CD4-positive, alpha-beta T cell treated with Interleukin-10 for 1 hour (primary cell): Measurements from ENCODE around the gene CASK.

Experiments used
- DNase-seq: peaks from one replicate; pipeline ENCODE4 v3.0.0-alpha.2; 2020

Gene CASK

DNA sequence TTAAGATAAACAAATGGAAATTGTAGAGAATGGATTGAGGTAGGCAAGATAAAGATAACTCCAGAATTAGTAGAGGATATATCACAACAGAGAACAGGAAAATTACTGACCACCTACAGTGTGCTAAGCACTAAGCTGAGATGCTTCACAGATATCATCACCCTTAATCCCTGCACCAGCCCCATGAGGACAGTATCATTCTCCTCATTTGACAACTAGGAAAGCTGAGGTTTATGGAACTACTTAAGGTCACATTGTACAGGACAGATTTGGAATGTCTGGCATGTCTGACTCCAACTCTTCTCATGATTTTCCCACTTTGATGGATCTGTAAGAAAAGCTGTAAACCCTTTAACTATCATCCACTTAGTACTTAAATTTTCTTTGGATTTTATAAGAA, 95.5 kb downstream of the CASK start:
- DNase-seq, result no peak

DNA sequence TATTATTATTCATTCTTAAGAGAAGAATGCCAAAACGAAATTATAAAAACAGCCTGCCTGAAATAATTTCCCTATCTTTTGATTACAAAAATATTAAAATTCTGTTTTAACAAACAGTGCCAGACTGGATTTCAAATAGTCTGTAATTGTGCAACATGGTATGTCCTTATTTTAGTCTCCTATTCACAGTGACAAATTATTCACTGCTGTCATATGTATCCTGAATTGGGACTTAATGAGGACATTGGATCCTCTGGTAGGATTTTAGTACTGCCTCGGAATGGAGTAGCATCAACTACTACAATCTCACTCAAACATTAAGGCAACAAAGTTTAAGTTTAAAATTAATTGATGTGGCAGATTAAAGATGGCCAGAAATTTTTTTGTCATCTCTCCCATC, 97.6 kb downstream of the CASK start:
- DNase-seq, result no peak

DNA sequence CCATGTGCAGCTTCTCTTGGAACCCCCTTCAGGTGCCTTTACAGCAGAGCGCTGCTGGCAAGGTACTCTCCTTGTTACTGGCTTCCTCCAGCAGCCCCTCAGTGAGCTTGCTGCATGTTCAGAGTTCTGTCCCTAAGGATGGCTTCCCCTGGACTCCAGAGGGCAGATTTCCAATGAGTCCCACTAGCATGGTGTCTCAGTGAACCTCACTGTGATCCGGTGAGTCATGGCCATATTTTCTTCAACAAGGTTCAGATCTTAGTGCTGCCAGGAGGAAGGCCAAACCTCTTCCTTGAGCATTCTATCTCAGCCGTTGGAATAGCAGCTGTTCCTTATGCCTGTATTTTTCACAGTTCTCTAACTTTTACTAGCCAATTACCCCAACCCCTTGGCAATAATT, 98.8 kb downstream of the CASK start:
- DNase-seq, result no peak

DNA sequence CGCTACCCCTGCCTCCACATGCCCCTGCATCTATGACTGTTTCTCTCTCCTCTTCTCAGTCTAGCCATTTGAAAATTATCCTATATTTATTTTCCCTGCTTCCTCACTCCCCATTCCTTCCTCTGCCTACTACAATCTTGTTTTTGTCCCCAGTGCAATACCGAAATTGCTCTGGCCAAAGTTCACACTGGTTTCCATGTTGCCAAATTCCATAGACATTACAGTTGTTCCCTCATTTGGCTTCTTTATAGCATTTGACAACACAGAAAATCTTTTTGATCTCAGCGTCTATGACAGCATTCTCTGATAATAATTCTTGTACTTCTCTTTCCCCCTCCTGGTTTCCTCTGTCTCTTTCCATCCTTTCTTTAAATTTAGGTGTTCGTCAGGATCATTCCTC, 100.0 kb downstream of the CASK start:
- DNase-seq, result no peak

DNA sequence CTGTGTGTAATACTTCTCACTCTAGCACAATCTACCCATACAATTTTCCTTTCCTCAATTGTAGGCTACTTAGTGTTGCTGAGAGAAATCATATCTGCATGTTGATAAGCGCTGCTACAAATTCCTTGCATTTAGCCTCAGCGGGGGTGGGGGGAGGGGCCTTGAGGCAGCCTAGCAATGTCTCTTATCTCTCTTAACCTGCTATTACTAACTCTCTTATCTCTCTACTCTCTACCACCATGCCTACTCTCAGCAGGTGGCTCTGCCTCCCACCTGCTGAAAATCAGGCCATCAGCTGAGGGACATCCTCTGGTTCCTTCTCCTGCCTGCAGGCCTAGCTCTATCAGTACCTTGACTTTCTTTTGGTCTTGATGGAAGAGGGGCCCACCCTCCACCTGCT, 100.5 kb downstream of the CASK start:
- no peak for DNase-seq

- DNase-seq, result no peak
These were observed 115.3 kb downstream of the CASK start for GRCh38 chrX:41808047-41808446.

- DNase-seq, result no peak
These were observed 120.4 kb downstream of the CASK start for GRCh38 chrX:41802958-41803357.

DNA sequence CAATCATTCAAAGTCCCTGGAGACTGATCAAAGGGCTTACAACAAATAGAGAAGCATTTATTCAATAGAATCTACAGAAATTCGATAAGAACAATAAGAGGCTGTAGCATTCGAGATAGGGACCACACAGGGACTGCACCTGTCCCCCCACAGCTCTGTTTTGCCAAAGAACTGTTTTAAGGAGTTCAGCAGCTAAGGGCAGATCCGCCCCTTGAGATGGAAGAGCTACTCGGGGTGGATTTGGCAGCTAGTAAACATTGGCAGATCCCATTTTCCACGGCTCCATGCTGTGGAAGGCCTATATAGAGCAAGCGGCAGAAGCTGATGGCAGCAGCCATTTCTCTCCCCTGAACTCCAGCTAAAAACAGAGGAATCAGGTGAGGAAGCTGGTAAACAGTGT, 123.7 kb downstream of the CASK start:
- DNase-seq, result no peak

DNA sequence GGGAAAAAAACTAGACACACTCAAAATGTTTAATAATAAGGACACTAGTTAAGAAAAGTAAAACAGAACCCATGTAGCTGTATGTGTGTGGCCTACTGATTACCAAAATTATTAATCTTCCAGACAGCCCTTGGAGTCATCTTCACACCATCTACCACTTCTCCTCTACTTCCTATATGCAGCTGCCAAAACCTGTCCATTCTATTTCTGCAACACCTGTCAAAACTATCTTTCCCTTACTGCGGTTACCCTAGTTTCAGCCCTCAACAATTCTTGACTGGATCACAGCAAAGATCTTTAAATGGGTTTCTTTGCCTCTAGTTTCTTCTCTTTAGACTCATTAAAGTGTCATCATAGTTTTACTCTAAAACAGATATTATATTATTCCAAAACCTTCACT, 126.8 kb downstream of the CASK start:
- no peak for DNase-seq

GRCh38 chrX:41796046-41796445, 127.3 kb downstream of the CASK start:
- DNase-seq, result no peak

- no peak for DNase-seq
These were observed 134.0 kb downstream of the CASK start for GRCh38 chrX:41789374-41789773.

GRCh38 chrX:41785685-41786084, 137.7 kb downstream of the CASK start:
- DNase-seq, result no peak

GRCh38 chrX:41781500-41781899, 141.9 kb downstream of the CASK start:
- DNase-seq, result peak; percentile 54

DNA sequence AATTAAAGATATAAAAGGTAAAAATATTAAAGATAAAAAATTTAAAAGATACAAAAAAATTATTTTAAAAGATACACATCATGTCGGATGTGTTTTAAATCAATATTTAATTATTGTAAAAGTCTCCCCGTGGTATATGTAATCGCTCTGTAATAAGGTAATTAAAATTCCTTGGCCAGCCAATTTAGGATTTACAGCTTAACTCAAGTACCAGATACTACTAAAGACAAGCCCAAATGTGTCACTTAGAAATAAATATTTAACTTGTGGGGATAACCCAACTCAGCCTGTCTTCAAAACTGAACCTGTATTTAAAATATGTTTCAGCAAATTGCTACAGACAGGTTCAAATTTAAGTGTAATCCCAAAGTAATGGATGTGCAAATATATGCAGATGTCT, 143.4 kb downstream of the CASK start:
- DNase-seq, result no peak

DNA sequence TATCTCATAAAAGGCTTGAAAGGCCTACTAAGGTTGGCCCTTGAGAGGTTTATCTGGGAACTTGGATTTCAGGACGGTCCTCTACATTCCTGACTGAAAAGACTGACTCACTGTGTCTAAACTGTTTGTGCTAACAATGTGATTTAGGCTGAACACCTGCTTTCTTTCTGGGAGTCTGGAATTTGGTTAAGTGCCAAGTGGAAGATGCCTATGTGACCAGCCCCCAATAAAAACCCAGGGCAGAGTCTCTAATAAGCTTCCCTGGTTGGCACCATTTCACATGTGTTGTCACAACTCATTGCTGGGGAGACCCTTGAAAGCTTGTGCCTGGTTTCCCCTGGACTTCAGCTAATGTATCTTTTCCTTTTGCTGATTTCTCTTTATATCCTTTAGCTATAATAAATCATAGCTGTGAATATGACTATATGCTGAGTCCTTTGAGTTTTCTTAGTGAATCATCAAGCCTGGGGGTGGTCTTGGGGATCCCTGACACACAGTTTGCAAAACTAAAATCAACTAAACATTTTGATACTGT, 144.3 kb downstream of the CASK start:
- no peak for DNase-seq

- DNase-seq, result no peak
These were observed 161.7 kb downstream of the CASK start for GRCh38 chrX:41761702-41762101.

- DNase-seq, result no peak
These were observed 162.2 kb downstream of the CASK start for GRCh38 chrX:41761169-41761568.

- peak; percentile 41 for DNase-seq
These were observed 163.5 kb downstream of the CASK start for GRCh38 chrX:41759817-41760216.

DNA sequence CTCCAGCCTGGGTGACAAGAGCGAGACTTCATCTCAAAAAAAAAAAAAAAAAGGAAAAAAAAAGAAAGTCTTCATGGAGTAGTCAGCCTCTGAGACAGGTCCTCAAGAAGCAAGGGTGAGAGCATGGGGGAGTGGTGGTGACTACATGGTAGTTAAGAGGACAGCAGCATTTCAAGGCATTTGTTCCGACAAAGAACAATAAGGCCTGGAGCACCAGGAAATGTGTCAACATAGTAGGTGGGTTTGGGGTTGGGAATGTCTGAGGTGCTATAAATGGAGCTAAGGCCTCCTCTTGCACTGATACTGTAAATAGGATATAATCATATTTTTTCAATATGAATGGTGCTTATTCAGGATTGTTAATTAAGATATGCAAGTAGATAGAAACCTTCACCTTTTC, 165.0 kb downstream of the CASK start:
- no peak for DNase-seq

DNA sequence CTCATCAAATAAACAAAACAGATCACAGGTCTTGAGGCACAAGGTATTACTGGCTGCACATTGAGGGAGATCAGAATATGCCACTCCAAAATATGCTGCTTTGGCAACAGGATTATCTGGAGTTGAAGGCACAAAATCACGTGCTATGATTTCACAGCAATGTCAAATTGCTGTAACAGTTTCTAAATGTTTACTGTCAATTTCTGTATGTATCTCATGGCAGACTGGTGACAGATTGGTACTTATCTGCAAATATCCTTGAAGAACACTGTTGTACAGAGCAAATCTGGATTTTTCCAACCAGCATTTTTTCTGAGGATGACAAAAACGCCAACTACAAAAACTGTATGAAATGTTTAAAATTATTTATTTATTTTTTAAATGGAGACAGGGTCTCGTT, 172.6 kb downstream of the CASK start:
- no peak for DNase-seq

DNA sequence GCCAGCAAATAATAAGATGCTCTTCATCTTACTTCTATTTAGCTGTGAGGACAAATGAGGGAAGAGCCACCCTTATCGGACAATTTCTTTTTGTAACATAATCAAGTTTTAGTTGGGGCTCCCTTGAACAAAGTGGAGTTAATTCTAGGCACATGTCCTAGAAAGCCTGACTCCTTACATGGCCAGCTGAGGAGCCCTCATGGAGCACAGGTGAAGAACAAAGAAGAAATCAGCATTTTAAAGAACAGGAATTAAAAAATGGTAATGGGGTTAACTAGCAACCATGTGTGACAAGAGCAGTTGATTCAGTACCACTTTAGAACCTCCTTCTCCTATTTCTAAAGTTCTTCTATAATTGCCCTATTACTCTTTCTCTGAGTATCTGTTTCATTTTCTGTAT, 183.5 kb downstream of the CASK start:
- DNase-seq, result no peak

DNA sequence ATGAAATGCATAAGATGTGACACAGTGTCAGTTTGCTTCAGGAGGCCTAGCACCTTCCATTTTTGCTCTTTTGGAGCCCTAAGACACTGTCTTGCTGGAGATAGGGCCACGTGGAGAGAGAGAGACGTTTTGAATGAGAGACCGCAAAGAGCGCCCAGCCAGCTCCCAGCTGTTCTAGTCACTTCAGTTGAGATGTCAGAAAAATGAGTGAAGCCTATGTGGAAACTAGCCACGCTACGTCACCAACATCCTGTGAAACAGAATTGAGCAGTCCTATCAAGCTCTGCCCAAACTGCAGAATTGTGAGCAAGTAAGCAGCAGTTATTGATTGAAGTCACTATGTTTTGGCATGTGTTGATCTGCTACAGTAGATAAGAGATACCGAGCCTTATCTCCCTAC, 186.3 kb downstream of the CASK start:
- DNase-seq, result peak; percentile 19

- peak; percentile 9 for DNase-seq
These were observed 188.8 kb downstream of the CASK start for GRCh38 chrX:41734530-41734929.

DNA sequence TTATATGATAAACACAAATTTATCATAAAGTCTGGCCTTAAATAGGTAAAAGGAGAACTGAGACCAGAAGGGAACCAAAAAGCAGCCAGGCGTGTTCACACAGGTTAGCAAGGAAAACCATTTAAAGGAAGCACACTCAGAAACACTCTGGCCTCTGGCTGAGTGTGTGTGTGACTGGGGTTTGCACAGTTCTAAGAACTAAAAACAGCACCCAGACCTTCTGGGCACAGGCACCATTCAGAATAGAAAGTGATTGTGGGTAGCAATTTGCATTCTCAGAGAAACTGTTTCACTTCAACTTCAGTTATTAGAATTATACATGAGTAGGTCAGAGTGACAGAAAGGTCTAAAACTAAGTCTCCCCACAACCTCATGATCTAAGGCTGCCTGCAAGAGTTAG, 189.4 kb downstream of the CASK start:
- peak; percentile 11 for DNase-seq

GRCh38 chrX:41732260-41732659, 191.1 kb downstream of the CASK start:
- no peak for DNase-seq

- no peak for DNase-seq
These were observed 193.3 kb downstream of the CASK start for GRCh38 chrX:41730081-41730480.
